Activated CD4-positive, alpha-beta T cell treated with anti-CD3 and anti-CD28 coated beads, Interleukin-2, Interleukin-6, amounts not matched to agents 100 ng/mL and 50 ng/mL, durations not matched to agents 16 hours and 8 hours (primary cell): ENCODE results near the gene VKORC1.
A peak's percentile ranks its signal among the peaks of the same experiment; 100 is the strongest.
"Not testable (repeated sequence)": the region's sequence is repeated elsewhere in the genome, so short reads cannot be mapped to it uniquely, and the experiment has no call there.

Experiments used
- DNase-seq: peaks from one replicate; pipeline ENCODE4 v3.0.0-alpha.2; 2020

Gene VKORC1

GRCh38 chr16:31094424-31095120 lies at the start of gene VKORC1:
Gene VKORC1, minus strand, starts transcription at chr16:31094797. Its CDS starts 68 bp downstream, at chr16:31094729.
- DNase-seq: peak; percentile 96

- DNase-seq: no peak
Measured at GRCh38 chr16:31143694-31144148, 49.1 kb upstream of the VKORC1 start.

GRCh38 chr16:31143011-31143693 lies 48.6 kb upstream of the VKORC1 start:
- DNase-seq: no peak

- DNase-seq: peak; percentile 100
Measured at GRCh38 chr16:31142109-31143010, 47.8 kb upstream of the VKORC1 start.

GRCh38 chr16:31141489-31142108 lies 47.0 kb upstream of the VKORC1 start:
- no peak for DNase-seq

GRCh38 chr16:31141071-31141469 lies 46.5 kb upstream of the VKORC1 start:
- not testable (repeated sequence) for DNase-seq

GRCh38 chr16:31138621-31139578 lies 44.3 kb upstream of the VKORC1 start:
- no peak for DNase-seq

GRCh38 chr16:31136822-31137499 lies 42.4 kb upstream of the VKORC1 start:
- not testable (repeated sequence) for DNase-seq

- no peak for DNase-seq
Measured at GRCh38 chr16:31136287-31136662, 41.7 kb upstream of the VKORC1 start.

- DNase-seq: no peak
Measured at GRCh38 chr16:31135535-31136286, 41.1 kb upstream of the VKORC1 start, which contains the start of gene PRSS8. Gene PRSS8, minus strand, starts transcription at chr16:31135727. Its CDS starts 229 bp downstream, at chr16:31135498.

GRCh38 chr16:31134625-31135534 lies 40.3 kb upstream of the VKORC1 start:
- no peak for DNase-seq

GRCh38 chr16:31134091-31134571 lies 39.5 kb upstream of the VKORC1 start:
- no peak for DNase-seq

- no peak for DNase-seq
Measured at GRCh38 chr16:31133046-31133501, 38.5 kb upstream of the VKORC1 start.

GRCh38 chr16:31132303-31132979 lies 37.8 kb upstream of the VKORC1 start:
- DNase-seq: no peak

- no peak for DNase-seq
Measured at GRCh38 chr16:31131841-31132271, 37.3 kb upstream of the VKORC1 start.

- DNase-seq: no peak
Measured at GRCh38 chr16:31131416-31131815, 36.8 kb upstream of the VKORC1 start.

- DNase-seq: no peak
Measured at GRCh38 chr16:31130899-31131298, 36.3 kb upstream of the VKORC1 start.

GRCh38 chr16:31130336-31130891 lies 35.8 kb upstream of the VKORC1 start:
- DNase-seq: no peak
